ENCODE data around the gene HS1BP3.

HS1BP3 gene

GRCh38 chr2:20650877-20651730 lies at the start of gene HS1BP3:
Gene HS1BP3 (minus strand): TSS chr2:20651098. CDS start chr2:20651063, 35 bp downstream.
- DNase-seq, result peak; percentile 87

DNA sequence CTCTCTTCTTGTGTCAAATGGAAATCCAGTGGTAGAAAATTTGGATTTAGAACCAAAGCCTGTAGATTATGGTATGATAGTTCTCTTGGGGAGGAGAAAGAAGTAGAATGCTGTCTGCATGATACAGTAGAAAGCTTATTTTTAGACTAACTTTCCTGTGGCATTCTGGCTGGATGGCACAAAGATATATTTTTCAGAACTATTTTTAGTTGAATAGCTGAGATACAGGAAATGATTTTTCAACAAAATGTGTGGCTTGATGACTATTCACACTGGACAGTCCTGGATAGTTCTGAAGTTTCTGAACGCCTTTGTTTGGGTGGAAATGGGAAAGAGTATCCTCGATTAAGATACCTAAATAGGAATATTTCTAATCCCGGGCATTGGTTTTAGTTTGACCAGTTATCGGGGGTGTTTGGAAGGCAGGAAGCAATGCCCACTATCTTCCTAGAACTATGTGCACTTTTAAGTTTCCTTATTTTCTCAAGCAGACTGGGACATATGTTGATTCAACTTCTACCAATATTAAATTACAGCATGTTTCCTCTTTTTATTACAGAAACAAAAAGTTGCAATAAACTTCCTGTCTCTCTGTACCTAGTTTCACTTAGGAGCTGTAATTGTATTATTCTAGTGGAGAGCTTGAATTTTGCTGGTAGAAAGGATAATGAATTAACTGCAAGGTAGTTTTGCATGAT lies 48.2 kb upstream of the HS1BP3 start:
- DNase-seq, result no peak

- DNase-seq, result no peak
Measured at GRCh38 chr2:20697322-20697934, 46.5 kb upstream of the HS1BP3 start.

- no peak for DNase-seq
Measured at GRCh38 chr2:20696366-20696765, 45.5 kb upstream of the HS1BP3 start.

- no peak for DNase-seq
Measured at GRCh38 chr2:20693317-20693716, 42.4 kb upstream of the HS1BP3 start.

- no peak for DNase-seq
Measured at GRCh38 chr2:20692081-20692480, 41.2 kb upstream of the HS1BP3 start.

DNA sequence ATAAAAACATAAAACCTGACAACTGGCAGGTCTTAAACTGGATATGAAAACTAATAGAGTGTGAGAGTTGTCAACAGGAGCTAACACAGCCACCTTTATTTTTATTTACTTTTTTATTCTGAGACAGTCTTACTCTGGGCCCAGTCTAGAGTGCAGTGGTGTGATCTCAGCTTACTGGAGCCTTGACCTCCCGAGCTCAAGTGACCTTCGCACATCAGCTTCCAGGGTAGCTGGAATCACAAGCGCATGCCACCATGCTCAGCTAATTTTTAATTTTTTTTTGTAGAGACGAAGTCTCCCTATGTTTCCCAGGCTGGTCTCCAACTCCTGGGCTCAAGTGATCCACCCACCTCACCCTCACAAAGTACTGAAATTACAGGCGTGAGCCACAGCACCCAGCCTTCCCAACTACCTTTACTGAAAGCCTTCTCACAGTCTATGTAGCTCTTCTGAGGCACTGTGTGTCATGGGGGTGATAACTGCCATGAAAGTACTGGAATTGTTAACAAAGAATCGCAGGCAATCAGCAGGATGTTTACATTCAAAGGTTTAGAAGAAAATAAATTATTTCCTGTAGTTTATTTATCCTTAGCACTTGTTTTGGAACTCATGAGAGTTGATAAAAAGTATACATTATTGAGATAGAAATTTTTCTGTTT lies 40.3 kb upstream of the HS1BP3 start:
- no peak for DNase-seq

DNA sequence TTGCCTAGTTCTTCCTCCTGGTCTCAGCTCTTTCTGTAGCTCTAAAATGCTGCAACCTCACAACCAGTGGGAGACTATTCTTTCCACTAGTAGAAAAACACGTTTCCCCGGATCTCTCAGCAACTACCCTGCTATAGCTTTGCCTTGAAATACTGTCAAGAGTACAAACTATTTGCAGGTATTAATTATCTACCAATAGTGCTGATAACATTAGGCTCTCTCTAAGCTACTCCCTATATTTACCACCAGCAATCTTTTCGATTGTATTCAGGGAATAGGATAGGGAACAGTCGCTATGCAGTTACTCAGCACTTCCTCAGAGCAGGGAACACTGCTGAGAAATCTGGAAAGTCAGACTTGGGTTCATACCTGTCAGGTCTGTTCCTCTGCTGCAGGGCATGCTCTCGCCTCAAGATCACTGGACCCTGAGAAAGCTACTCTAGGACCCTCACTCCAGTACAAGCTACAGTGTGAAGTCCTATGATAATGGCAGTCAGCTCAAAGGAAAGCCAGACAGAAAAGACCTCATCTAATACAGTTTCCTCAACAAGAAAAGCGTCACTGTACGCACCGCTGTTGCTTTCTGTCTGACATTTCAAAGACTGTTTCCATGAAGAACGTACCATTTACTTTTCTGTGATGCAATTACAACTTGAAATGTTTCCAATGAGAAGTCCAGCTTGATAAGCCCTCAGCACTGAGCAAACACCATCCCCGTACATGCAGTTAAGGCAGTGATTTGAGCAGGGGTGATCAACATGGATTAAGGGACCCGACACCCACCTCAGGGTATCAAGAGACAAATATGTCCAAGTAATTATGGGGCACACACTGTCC lies 38.7 kb upstream of the HS1BP3 start:
- DNase-seq, result no peak

DNA sequence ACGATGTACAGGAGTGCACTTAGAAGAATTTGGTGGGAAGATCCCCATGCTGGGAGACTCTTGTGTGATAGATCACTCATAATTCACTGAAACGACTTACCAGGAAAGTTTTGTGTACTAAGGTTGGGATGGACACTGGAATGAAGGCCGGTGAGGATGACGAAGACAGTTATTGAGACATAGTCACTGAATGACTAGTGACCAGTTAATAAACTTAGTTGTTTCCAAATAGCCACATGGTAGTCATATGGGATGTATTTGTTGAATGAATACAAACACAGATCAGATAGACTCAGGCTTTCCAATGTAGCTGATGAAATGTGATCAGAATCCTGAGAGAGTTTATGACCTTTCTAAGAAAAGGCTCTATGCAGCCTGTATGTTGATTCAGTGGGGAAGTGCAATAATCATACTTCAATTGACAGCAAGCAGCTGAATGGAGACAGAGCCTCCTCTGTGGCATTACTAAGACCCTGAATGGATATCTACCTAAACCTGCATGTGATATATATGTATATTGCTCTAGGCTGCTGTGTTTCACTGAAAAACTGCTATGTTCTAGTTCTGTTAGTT lies 36.4 kb upstream of the HS1BP3 start:
- DNase-seq, result no peak

GRCh38 chr2:20684581-20685063 lies 33.7 kb upstream of the HS1BP3 start:
- DNase-seq, result no peak

- no peak for DNase-seq
Measured at GRCh38 chr2:20682167-20682920, 31.4 kb upstream of the HS1BP3 start.

- no peak for DNase-seq
Measured at GRCh38 chr2:20680744-20681375, 30.0 kb upstream of the HS1BP3 start.

DNA sequence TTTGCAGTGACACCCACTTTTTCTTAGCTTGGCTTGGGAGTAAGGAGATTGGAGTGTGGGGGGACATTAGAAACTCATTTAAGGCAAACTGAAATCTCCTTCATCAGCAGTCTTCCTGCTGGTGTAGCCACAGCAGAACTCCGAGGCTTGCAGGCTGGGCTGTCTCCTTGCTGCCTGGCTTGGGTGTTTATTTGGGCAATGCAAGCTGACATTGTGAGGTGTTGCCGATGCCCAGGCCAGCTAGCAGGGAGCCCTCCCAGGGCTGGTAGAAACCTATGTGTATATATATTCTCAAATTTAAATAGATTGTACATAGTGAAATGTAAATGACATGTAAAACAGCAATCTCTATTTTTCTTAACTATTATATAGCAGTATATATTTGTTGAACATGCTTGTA lies 27.9 kb upstream of the HS1BP3 start:
- DNase-seq, result no peak

GRCh38 chr2:20678086-20678395 lies 27.1 kb upstream of the HS1BP3 start:
- no peak for DNase-seq

DNA sequence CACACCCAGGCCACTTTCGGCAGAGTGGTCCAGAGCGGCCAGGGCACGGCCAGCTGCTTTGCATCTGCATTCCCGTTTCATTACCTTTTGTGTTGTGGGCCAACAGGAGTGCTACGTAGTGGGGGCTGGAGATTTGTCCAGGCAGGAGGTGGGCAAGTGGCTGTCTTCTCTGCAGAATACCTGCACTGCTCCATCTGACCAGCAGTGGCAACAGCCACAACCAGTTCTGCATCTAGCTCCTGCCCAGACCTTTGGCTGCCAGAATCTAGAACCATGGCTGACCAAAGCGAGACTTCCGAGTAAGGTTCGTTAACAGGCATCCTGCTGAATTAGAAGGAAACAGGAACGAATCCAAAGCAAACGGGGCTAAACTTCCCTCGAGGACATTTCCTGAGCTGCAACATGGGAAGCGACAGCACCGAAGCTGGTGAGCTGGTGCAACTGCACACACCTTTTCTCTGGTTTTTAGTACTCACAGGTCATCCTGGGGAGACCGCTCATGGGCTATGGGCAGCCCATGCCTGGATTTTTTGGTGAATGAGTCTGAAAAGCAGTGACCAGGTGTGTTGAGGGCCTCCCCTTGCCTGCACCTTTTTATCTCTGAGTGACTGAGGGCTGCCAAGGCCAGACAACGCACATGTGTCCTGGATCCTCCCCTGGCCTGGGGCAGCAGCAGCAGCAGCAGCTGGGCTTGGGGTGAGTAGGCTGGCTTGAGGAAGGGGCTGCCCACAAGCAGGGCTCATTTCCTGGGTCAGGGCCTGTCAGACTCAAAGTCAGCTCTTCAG lies 26.6 kb upstream of the HS1BP3 start:
- no peak for DNase-seq

DNA sequence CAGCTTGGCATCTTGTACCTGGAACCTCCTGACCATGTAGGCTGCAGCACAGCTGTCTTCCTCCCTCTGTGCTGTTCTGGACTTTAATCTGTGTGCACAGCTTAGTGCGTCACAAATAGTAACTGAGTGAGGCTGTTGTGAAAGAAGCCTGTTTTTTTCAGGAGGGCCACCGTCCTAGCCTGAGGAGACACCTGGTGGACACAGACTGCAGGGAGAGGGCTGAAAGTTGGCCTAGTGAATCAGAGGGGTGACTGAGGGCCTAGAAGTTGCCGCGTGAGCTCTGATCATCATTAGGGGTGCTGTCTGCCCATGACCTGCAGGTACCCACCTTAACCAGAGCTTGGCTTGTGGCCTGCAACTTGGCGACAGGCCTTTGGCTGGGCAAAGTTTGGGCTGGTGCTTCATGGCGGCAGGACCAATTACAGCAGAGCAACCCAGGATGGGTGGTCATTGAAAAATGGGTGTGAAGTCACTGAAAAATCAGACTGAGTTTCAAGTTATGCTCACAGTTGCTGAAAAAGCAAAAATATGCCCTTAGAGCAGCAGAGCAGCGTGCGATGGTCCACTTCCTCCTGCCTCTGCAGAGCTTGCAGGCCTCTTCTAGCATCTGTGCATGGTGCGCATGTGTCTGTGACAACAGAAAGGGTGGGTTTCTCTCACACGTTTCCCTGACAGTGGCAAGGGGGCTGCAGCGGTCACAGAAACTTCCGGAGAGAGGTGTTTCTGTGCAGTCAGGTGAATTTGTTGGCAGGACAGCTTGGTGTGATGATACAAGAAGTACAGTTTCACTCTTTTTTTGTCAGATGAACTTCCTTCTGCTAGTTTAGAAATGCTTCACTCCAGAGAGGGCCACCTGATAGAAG lies 25.7 kb upstream of the HS1BP3 start:
- no peak for DNase-seq

DNA sequence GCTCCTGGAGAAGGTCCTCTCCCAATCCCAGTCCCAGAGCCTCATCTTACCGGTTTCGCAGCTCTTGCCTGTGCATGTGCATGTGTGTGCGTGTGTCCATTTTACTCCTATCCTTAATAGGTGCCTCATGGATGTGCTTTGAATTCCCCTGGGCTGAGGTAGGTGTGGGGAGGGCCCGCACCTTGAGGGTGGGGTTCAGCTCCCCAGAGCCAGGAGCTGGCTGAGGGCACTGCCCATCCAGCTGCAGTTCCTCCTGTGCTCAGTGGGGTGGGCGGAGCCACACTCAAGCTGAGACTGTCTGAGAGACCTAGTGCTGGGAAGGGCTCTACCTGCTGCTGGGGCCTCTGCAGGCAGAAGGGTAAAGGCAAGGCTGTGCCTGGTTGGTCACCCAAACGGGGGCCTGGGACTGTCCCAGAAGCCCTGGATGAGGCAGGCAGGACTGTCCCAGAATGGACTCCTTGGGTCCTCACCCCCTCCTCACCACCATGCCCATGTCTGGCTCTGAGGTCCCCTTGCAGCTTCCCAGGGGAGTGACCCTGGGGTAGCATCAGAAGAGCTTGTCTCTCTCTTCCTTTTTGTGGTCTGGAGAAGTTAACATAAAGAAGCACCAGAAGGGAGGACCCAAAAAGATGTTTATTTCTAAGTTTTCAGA lies 24.9 kb upstream of the HS1BP3 start:
- no peak for DNase-seq

GRCh38 chr2:20674974-20675679 lies 24.2 kb upstream of the HS1BP3 start:
- DNase-seq, result no peak

Data from activated naive CD4-positive, alpha-beta T cell treated with Interleukin-2 at 50 U/mL for 16 hours (primary cell).